Stimulated activated CD8-positive, alpha-beta memory T cell treated with anti-CD3 and anti-CD28 coated beads, Interleukin-7, amount 100 ng/mL, for 4 hours (primary cell): ENCODE results near the gene KCNC1.

Experiments
- DNase-seq, 2 donors: peaks; one replicate each; pipeline ENCODE4 v3.0.0-alpha.2; 2020; ENCODE audit warnings: low read depth in 2 of 2

The KCNC1 gene

DNA sequence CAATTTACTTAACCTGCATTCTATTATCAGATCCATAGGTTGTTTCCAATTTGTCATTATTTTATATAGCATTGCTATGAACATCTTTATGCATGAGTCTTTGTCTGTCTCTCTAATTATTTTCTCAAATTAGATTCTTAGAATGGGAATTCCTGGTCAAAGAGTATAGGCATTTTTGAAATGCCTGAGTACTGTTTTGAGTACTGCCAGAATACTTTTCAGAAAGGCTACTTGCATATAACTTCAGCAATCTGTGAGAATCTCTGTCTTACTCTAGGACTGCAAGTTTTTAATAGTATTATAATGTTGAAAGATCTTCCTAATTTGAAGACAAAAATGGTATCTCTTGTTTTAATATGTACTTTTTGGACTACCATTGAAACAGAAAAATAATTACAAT, 56.6 kb downstream of the KCNC1 start:
- no peak for DNase-seq

DNA sequence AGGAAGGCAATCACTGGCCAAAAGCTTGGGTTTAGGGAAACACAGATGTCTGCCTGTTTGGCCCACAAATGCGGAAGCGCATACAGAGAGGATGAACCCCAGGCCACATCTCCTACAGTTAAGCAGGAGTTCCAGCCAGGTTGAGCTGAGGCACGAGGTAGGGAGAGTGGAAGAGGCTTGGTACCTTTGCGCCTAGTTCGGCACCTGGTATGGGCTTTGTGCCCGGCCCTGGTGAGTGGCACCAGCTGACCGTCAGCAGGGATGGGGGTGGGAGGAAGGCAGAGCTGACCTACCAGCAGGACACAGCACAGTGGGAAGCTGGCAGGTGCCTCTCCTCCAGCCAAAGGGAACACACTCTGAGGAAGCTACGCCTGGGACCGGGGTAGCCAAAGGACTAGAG, 57.6 kb downstream of the KCNC1 start:
- no peak for DNase-seq

GRCh38 chr11:17793642-17794170, 59.1 kb downstream of the KCNC1 start:
- DNase-seq, result no peak

DNA sequence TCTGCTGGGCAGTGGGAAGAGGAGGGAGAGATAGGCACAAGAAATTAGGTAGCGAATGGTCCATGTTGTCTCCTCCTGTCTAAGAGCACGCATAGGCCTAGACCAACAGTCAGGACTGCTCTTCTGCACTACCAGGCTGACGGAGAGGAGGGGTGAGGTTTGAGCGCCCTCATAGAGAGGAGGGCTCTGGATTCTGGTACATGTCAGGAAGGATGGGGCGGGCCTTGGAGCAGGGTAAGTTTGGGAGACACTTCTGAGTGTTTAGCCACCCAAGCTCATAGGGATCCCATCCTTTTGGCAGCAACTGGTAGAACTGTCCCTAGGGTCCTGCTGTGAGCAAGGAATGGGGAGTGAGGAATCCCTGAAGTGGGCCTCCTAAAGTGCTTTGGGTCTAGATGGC, 60.4 kb downstream of the KCNC1 start:
- DNase-seq, result no peak

- no peak for DNase-seq
Measured at GRCh38 chr11:17796154-17796553, 61.6 kb downstream of the KCNC1 start.

GRCh38 chr11:17798253-17798652, 63.7 kb downstream of the KCNC1 start:
- no peak for DNase-seq

DNA sequence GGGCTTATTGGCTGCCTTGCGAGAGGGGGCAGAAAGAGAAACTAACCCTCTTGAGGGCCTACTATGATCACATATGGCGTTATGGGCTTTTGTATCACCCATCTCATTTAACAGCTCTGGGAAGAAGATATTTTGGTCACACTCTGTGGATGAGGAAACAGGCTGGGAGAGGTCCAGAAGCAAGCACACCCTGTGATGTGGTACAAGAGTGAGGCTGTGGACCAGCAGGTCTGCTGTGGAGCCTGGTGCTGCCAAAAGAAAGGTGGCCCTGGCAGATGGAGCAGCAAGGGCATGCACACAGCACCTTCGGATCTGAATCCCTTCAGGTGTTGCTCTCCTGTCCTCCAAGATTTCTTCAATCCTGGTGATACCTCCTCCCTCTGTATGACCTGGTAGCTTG, 64.1 kb downstream of the KCNC1 start:
- no peak for DNase-seq

DNA sequence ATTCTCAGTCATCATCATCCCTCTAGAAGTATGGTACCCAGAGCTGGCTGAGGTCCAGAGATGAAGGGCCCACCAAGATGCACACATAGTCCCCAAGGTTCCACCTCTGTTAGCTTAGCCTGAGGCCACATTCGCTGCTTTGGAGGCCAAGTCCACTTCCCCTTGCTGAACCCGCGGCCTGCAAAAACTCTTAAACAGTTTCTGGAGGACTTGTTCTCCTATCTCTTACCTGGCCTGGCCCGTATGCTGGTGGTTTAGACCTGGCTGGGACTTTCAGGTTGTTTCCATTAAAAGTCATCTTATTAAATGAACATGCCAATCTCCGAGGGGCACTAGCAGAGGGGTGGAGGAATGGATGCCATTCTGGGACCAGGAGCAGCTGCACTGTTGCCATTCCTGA, 64.6 kb downstream of the KCNC1 start:
- DNase-seq, result no peak

DNA sequence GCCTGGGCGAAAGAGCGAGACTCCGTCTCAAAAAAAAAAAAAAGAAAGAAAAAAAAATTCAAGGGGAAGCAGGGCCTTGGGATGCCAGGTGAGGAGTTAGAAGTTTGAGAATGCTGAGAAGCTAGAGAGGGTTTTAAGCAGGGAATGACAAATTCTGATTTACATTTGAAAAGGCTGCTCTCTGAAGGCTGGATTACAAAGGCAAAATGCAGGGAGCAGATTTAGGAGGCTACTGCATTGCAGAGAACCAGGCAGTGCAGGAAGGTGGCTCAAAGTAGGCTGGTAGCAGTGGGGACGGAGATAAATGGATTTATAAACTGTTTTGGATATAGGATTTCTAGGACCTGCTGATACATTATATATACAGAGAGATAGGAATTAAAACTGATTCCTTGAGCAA, 66.6 kb downstream of the KCNC1 start:
- DNase-seq, result no peak

DNA sequence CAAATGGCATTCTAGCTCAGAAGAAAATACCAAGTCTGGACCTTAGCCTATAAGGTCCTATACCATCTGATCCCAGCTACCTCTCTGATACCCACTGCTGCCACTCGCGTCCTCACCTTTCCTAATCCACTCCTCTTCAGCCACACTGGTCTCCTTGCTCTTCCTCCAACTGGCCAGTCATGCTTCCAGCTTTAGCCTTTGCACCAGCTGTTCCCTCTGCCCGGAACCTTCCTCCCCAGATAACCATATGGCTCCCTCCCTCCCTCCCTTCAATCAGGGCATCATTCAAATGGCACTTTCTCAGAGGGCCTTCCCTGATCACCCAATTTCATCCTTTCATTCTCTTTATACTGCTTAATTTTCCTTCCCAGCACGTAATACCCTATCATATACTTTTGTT, 67.9 kb downstream of the KCNC1 start:
- no peak for DNase-seq

DNA sequence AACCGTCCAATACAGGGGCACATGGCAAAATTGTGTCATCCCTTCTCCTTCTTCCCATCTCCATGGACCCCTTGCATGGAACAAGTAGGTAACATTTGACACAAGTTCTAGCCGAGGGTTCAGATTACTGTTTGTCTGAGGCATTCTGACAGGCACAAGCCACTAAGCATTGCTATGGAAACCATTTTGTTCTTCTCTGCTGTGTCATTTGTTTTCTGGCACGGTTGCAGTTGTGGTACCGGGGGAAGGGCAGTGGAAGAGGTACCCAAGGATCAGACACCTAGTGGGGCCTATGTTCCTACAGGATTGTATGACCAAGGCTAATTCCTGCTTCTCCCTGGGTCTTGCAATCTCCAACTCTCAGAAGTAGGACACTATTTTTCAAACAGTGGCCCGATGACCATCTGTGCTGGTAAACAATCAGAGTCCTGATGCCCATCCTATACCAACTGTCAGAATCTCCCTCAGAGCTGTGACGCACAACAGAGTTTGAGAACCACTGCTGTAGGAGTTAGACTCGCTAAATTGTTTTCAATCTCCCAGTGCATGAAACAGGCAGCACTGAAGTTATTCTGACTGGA, 69.3 kb downstream of the KCNC1 start:
- no peak for DNase-seq

- DNase-seq, result no peak
Measured at GRCh38 chr11:17805043-17805442, 70.5 kb downstream of the KCNC1 start.

- DNase-seq, result no peak
Measured at GRCh38 chr11:17805873-17806272, 71.3 kb downstream of the KCNC1 start.

DNA sequence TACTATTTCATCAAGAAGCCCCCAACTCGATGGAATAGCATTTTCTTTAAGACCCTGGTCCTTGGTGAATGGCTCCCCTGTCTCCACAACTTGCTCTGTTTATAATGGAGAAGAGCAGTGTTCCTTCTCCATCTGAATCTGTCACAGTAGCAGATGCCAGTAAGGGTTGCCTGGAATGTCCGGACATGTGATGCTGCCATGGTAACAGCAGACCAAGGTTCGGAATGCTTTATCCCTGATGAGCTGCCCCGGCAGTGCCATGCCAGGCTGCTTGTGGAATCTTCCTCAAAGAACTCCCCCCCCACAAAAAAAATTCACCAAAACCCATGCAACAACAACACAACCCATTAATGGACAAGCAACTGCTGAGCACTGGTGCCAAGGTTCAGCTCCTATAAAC, 72.5 kb downstream of the KCNC1 start:
- no peak for DNase-seq

DNA sequence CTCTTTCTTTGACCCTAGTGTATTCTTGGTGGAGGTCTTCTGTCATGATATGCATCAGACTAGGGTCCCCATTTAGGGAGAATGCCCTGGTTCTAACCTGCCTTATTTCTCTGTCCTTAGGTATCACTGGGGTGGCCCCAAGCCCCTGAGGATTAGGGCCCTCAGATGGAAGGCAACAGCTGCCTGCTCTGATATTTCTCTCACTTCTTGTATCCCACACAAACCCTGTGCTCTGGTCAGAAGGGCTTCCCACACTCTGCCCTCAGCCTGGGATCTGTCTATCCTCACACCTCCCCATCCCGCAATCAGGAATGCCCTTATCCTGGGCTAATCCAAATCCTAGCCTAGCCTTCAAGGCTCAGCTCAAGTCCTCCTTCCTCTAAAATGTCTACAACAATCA, 75.5 kb downstream of the KCNC1 start:
- no peak for DNase-seq

- no peak for DNase-seq
Measured at GRCh38 chr11:17810746-17811145, 76.2 kb downstream of the KCNC1 start.

- DNase-seq, result no peak
Measured at GRCh38 chr11:17811352-17811751, 76.8 kb downstream of the KCNC1 start.

DNA sequence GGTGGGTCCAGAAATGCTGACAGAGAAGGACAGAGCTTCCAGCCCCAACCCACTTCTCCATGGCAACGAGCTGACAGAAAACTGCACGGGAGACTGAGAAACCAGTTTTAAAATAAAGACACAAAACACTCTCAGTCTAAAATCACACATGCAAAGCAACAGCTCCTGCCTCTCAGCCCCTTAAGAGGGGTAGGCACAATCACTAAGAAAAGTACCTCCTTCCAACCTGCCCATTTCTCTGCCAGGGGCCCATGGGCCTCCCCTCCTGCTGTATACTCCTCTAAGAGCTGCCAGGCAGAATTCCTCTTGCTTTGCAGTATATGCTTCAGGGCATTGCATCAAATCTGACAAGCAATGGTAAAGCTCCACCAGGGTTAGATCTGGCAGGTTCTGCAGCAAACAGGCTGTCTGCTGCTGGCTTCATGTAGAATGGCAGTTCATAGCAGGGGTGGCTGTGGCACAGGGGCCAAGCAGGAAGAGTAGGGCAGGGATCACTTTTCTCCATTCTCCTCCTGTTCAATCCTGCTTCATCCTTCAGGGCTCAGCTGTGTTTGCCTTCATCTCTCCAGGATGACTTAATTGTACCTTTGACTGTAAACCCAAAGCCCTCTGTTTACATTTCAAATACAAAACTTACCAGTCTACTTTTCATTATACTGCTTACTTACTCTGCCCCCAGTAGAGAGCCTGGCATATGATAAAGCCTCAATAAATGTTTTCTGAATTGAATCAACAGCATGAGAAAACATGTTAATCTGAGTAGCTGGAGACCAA, 77.7 kb downstream of the KCNC1 start:
- no peak for DNase-seq

- no peak for DNase-seq
Measured at GRCh38 chr11:17812865-17813187, 78.2 kb downstream of the KCNC1 start.

DNA sequence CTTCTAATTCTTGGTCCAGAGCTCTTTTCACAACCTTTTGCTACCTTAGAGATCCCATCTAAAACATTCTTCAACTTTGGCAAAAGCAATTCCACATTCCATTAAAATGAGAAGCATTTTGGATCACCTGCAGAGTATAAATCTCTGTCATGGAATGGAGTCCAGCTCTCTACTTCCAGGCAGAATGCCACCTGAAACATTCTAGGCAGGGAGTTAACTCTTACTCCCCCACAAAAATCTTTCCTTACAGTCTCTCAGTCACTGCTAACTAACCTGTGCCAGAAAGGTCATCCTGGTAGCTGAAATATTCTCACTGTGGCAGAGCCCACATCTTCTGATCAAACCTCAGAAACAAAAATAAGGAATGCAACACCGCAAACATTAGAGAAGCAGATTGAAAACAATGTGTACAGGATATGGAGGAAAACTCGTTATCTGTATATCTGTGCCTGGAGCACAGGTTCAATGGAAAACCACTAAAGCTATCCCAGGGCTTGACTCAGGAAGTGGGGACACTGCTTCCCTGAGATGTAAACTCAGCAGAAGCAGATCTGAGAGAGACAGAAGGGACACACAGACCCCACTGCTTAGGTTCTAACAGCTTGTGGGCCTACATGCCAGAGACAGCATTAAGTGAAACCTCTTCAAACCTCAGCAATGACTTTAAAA, 78.9 kb downstream of the KCNC1 start:
- no peak for DNase-seq

- no peak for DNase-seq
Measured at GRCh38 chr11:17814546-17814945, 80.0 kb downstream of the KCNC1 start.

- no peak for DNase-seq
Measured at GRCh38 chr11:17816232-17816931, 81.8 kb downstream of the KCNC1 start.
